GM23248 (cell line): ENCODE results near the gene CRB3.

Experiments used
- EZH2 ChIP-seq: fragments of 200-600 bp; sonication (generic); IDR thresholded peaks from 2 replicates; pipeline ENCODE4 v1.6.1; 2018; ENCODE audit warnings: antibody characterized with exemption, mild to moderate bottlenecking; ENCODE audit not compliant: insufficient read depth, poor library complexity, severe bottlenecking
- EZH2phosphoT487 ChIP-seq: fragments of 200-600 bp; sonication (generic); IDR thresholded peaks from 2 replicates; pipeline ENCODE4 v1.6.1; 2018; ENCODE audit warnings: antibody characterized with exemption, moderate library complexity, mild to moderate bottlenecking, low read depth; ENCODE audit not compliant: insufficient read depth

GRCh38 chr19:6478815-6479214 lies 14.7 kb downstream of the CRB3 start:
- no peak for TF ChIP-seq EZH2phosphoT487
- no peak for TF ChIP-seq EZH2
